GM21737 (cell line): ENCODE results near the gene TRAPPC2L.

ENCODE experiments used
- ATAC-seq: cut with Tn5 transposase; IDR thresholded peaks from one replicate; pipeline ENCODE4 v1.9.1; 2021; ENCODE audit warnings: mild to moderate bottlenecking, moderate library complexity; ENCODE audit not compliant: unreplicated experiment

The TRAPPC2L gene

GRCh38 chr16:88906020-88906419 is 49.1 kb downstream of the TRAPPC2L start:
- ATAC-seq = no peak

GRCh38 chr16:88906535-88907105 is 49.7 kb downstream of the TRAPPC2L start:
- no peak for ATAC-seq

- no peak for ATAC-seq
Measured at GRCh38 chr16:88907768-88908167, 50.8 kb downstream of the TRAPPC2L start.

DNA sequence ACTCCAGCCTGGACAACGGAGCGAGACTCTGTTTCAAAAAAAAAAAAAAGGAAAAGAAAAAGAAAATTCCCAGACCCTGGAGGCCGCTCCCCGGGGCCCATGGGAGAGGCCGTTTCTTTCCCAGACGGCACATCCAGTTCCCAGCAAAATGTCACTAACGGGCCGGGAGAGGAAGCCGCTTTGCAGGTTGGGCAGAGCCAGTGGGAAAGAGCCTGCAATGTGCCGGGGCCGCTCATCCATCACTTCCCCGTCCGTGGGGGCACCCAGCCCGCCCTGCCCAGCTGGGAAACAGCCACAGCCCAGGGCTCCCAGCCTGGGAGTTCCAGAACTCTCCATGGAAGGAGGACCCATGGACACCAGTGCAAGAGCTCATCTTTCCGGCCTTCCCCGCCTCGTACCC is 51.4 kb downstream of the TRAPPC2L start:
- no peak for ATAC-seq

- ATAC-seq = no peak
Measured at GRCh38 chr16:88909431-88910210, 52.7 kb downstream of the TRAPPC2L start.

DNA sequence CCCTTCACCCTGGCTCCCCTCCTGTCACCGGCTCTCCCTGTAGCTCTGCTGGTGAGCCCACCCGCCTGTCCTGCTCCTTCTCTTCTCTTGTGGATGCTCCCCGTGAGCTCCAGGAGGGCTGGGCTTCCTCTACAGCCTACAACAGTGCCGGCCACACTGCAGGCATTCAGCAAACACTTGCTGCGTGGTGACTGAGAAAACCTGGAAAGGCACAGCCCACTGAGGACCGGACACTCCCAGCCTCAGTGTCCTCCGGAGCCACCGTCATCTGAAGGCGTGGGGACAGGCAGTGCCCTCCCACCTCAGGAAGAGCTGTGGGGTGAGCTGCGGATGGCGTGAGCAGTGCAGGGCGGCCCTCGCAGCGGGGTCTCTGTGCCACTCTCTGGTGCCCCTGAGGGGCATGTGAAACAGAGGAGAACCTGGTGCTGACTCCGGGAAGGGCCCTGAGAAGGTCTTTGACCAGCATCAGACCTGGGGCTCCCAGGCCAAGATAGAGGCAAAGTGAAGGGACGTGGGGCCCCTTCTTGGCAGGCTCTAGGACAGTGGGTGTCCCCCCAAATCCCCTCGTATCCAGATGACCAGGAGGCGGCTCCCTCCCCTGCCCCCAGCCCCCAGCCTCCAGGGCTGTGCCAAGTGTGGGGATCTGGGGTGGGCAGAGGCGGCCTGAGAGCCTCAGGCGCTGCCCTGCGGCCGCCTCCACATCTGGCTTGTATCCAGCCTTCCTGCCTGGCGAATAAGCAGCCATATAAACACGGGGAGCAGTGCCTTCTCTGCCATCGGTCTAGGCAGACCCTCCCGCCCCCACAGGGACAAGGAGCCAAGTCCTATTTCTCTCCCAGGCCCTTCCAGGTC is 53.6 kb downstream of the TRAPPC2L start:
- ATAC-seq = no peak

- ATAC-seq = no peak
Measured at GRCh38 chr16:88911136-88911945, 54.4 kb downstream of the TRAPPC2L start.

DNA sequence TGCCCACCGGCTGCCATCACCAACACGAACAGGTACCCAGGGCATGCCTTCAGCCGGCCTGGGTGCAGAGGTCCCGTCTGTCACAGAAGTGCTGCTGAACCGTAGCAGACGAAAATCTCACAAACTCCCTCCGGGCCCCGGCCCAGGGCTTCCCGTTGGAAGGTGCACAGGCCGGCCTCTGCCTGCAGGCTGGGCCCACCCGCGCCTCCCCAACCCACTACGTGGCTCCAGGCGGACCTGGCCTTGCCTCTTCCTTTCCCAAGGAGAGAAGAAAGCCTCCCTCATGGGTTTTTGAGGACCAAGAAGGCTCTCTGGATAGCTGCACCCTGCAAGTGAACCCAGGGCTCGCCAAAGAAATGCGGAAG is 55.0 kb downstream of the TRAPPC2L start:
- ATAC-seq = no peak
